Neutrophil (primary cell): ENCODE measurements around the gene CDR2.
"Not testable (repeated sequence)": the region's sequence is repeated elsewhere in the genome, so short reads cannot be mapped to it uniquely, and the experiment has no call there.

Experiments
- H3K27ac ChIP-seq: fragments of 200-600 bp; sonication (generic); 2 replicates; pipeline ENCODE4 v1.5.1; 2016; ENCODE audit warnings: mild to moderate bottlenecking, moderate library complexity
- H3K27me3 ChIP-seq: fragments of 200-600 bp; sonication (generic); 2 replicates; pipeline ENCODE4 v1.6.0; 2016; ENCODE audit warnings: mild to moderate bottlenecking
- H3K36me3 ChIP-seq: fragments of 200-600 bp; sonication (generic); 2 replicates; pipeline ENCODE4 v1.5.1; 2017
- H3K4me1 ChIP-seq, 2 experiments: fragments of 200-600 bp in 1 of 2; sonication (generic) in 1 of 2; 1 replicate in 1 of 2; 2 replicates in 1 of 2; pipeline versions ENCODE4 v1.5.1 to v1.6.1; 2013 to 2016; ENCODE audit warnings: low read depth in 1 of 2, low read length in 1 of 2, mild to moderate bottlenecking in 1 of 2, moderate library complexity in 1 of 2; ENCODE audit not compliant: control insufficient read depth in 1 of 2, insufficient read depth in 1 of 2
- H3K4me3 ChIP-seq, 2 experiments: fragments of 200-600 bp in 1 of 2; sonication (generic) in 1 of 2; 1 replicate in 1 of 2; 2 replicates in 1 of 2; pipeline ENCODE4 v1.5.1; 2013 to 2016; ENCODE audit warnings: low read depth in 1 of 2, low read length in 1 of 2, mild to moderate bottlenecking in 1 of 2, moderate library complexity in 1 of 2
- H3K9me3 ChIP-seq: fragments of 200-600 bp; sonication (generic); 2 replicates; pipeline ENCODE4 v1.5.1; 2016
- CTCF ChIP-seq: fragments of 200-600 bp; sonication (generic); IDR thresholded peaks from 2 replicates; pipeline ENCODE4 v1.5.1; 2016; ENCODE audit warnings: antibody characterized with exemption

Gene CDR2

GRCh38 chr16:22308824-22309520 lies 65.4 kb downstream of the CDR2 start:
- Histone ChIP-seq H3K27ac (no peak overlapping the region), H3K4me3 (no peak overlapping the region), H3K36me3 (peaks cover 77% of the 10 kb centered on the region), H3K4me1 (no peaks in the 10 kb centered on the region), H3K9me3 (no peaks in the 10 kb centered on the region), H3K27me3 (no peaks in the 10 kb centered on the region)
- TF ChIP-seq CTCF: no peak

GRCh38 chr16:22307838-22308237 lies 66.6 kb downstream of the CDR2 start:
- Histone ChIP-seq H3K4me3 (no peak overlapping the region), H3K4me1 (no peaks in the 10 kb centered on the region), H3K27me3 (no peaks in the 10 kb centered on the region), H3K27ac (no peak overlapping the region), H3K9me3 (no peaks in the 10 kb centered on the region), H3K36me3 (peaks cover 69% of the 10 kb centered on the region)
- no peak for TF ChIP-seq CTCF

- Histone ChIP-seq H3K9me3 (no peaks in the 10 kb centered on the region), H3K4me3 (no peak overlapping the region), H3K4me1 (no peaks in the 10 kb centered on the region), H3K36me3 (peaks cover 61% of the 10 kb centered on the region), H3K27me3 (no peaks in the 10 kb centered on the region), H3K27ac (no peak overlapping the region)
- TF ChIP-seq CTCF: no peak
These were observed 67.6 kb downstream of the CDR2 start for GRCh38 chr16:22306788-22307187.

- no peaks in the 10 kb centered on the region for H3K27me3 ChIP-seq
- no peaks in the 10 kb centered on the region for H3K9me3 ChIP-seq
- H3K36me3 ChIP-seq: peaks cover 49% of the 10 kb centered on the region
- no peak for TF ChIP-seq CTCF
- no peak overlapping the region for H3K4me3 ChIP-seq
- H3K4me1 ChIP-seq: no peaks in the 10 kb centered on the region
- H3K27ac ChIP-seq: no peak overlapping the region
These were observed 70.0 kb downstream of the CDR2 start for GRCh38 chr16:22304411-22304810.

- Histone ChIP-seq H3K27me3 (no peaks in the 10 kb centered on the region), H3K4me1 (peaks cover 8 to 9% of the 10 kb centered on the region in 2 experiments), H3K27ac (no peak overlapping the region), H3K36me3 (peaks cover 35% of the 10 kb centered on the region), H3K9me3 (no peaks in the 10 kb centered on the region), H3K4me3 (no peak overlapping the region)
- no peak for TF ChIP-seq CTCF
These were observed 71.5 kb downstream of the CDR2 start for GRCh38 chr16:22302776-22303363.

GRCh38 chr16:22301423-22301822 lies 73.0 kb downstream of the CDR2 start:
- H3K27me3 ChIP-seq, H3K9me3 ChIP-seq, H3K27ac ChIP-seq, H3K4me3 ChIP-seq: not testable (repeated sequence)
- H3K36me3 ChIP-seq: peaks cover 22% of the 10 kb centered on the region
- peaks cover 20 to 21% of the 10 kb centered on the region in 2 experiments for H3K4me1 ChIP-seq
